ENCODE measurements around the gene HNRNPM. TPM values are rescaled to one million over a fixed set of nuclear protein-coding genes. Genes with fewer than 3 reads are reported as not detected.

Gene HNRNPM
- total and polyA plus RNA-seq, 3 donors from 2014 or later, result 164 to 198 (median 177) TPM

DNA sequence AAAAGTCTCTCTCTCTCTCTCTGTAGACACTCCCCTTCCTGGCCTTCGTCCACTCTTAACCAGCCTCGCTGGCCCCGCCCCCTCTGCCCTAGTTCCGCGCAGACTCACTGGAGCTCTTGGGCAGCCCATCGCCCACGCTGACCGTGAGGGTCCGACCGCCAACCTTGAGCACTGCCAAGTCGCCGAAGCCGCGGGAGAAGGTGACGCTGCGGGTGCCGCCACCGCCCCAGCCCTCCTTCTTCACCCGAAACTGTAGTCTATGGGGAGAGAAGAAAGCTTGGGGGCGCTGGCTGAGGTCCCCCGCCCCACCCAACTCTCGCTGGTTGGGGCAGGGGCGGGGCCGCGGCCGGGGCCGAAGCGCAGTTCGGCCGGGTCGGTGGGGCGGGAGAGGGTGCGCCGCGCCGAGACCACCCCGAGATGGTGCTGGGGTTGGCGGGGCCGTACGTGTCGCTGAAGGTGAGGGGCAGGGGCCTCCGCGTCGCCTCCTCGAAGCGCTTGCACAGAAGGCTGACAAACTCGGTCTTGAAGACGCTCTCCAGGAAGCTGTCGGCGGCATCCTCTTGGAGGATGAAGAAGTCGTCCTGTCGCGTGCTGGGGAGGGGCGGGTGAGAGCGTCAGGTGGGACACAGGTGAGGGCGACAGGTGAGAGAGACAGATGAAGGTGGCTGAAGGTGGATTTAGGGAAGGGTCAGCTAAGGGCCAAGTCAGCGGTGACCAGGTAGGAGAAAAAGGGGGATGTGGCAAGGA lies 81.7 kb downstream of the HNRNPM start:
- TF ChIP-seq, protein P1, sequence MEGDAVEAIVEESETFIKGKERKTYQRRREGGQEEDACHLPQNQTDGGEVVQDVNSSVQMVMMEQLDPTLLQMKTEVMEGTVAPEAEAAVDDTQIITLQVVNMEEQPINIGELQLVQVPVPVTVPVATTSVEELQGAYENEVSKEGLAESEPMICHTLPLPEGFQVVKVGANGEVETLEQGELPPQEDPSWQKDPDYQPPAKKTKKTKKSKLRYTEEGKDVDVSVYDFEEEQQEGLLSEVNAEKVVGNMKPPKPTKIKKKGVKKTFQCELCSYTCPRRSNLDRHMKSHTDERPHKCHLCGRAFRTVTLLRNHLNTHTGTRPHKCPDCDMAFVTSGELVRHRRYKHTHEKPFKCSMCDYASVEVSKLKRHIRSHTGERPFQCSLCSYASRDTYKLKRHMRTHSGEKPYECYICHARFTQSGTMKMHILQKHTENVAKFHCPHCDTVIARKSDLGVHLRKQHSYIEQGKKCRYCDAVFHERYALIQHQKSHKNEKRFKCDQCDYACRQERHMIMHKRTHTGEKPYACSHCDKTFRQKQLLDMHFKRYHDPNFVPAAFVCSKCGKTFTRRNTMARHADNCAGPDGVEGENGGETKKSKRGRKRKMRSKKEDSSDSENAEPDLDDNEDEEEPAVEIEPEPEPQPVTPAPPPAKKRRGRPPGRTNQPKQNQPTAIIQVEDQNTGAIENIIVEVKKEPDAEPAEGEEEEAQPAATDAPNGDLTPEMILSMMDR (IDR thresholded peaks at IDR 0.05), result no peak
- TF ChIP-seq POLR2A (IDR thresholded peaks at IDR 0.05), result no peak
- peak; percentile 95 for DNase-seq
- WGBS, 2 donors, result 10 to 12% methylated on average over 15 to 57 of the region's 57 CpGs
- H3K27me3 ChIP-seq, result no peaks in the 10 kb centered on the region
- no peaks in the 10 kb centered on the region for H3K36me3 ChIP-seq (ENCODE audit: low read depth, missing control alignments)
- H3K27ac ChIP-seq, result peak overlapping the region; percentile 75 to 91
- peaks cover 6% of the 10 kb centered on the region for H3K4me1 ChIP-seq
- intact Hi-C loops (cut with DNase I; ENCODE audit: low total_unique reads), result no loop called here
- H3K4me3 ChIP-seq, result peak overlapping the region; percentile 71 to 74
- H3K9me3 ChIP-seq, result no peaks in the 10 kb centered on the region

DNA sequence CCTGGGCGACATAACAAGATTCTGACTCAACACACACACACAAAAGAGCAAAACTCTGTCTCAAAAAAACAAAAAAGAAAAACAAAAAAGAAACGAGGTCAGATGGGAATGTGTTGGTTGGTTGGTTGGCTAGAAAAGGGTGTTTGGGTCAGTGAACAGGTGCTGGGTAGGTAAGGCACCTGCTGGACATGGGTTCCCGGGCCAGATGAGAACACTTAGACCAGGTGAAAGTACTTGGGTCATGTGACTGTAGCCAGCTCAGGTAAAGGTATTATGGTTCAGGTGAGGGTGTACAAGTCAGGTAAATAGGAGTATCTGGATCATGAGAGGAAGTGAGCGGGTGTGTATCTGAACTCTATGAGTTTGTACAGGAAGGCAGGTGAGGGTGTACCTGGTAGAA lies 83.7 kb downstream of the HNRNPM start:
- no peak for TF ChIP-seq POLR2A (IDR thresholded peaks at IDR 0.05)
- TF ChIP-seq, protein P1 (IDR thresholded peaks at IDR 0.05), result no peak
- no peak for DNase-seq
- Histone ChIP-seq H3K9me3 (no peaks in the 10 kb centered on the region), H3K27ac (no peak overlapping the region), H3K36me3 (ENCODE audit: low read depth, missing control alignments) (no peaks in the 10 kb centered on the region), H3K4me3 (no peak overlapping the region), H3K27me3 (no peaks in the 10 kb centered on the region), H3K4me1 (peaks cover 6% of the 10 kb centered on the region)
- intact Hi-C loops (cut with DNase I; ENCODE audit: low total_unique reads), result no loop called here
- 62 to 65% methylated on average over 4 of the region's 4 CpGs for WGBS, 2 donors

DNA sequence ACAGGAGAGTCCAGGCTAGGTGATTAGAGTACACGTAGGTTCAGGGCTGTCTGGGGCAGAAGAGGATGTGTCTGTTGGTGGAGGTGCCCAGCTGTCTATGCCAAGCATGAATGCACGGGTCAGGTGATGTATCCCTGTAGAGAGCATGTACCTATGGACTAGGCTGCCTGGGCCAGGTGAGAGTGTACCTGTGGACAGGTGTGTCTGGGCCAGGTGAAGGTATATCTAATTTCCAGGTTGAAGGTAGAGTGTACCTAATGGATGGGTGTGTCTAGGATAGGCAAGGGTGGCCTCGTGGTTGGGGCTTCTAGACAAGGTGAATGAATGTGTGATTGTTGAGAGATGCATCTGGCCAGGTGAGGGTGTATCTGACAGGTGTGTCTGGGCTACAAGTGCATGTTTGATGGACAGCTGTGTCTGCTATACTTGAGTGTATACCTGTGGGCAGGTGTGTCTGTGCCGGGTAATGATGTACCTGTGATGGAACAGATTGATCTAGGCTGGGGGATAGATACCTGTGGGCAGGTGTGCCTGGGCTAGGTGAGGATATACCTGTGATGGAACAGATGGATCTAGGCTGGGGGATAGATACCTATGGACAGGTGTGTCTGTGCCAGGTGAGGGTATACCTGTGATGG lies 84.7 kb downstream of the HNRNPM start:
- Histone ChIP-seq H3K27ac (no peak overlapping the region), H3K9me3 (no peaks in the 10 kb centered on the region), H3K27me3 (no peaks in the 10 kb centered on the region), H3K36me3 (ENCODE audit: low read depth, missing control alignments) (no peaks in the 10 kb centered on the region), H3K4me1 (peaks cover 6% of the 10 kb centered on the region), H3K4me3 (no peak overlapping the region)
- TF ChIP-seq, protein P1 (IDR thresholded peaks at IDR 0.05), result no peak
- no peak for TF ChIP-seq POLR2A (IDR thresholded peaks at IDR 0.05)
- WGBS, 2 donors, result 83 to 97% methylated on average over 4 of the region's 4 CpGs
- intact Hi-C loops (cut with DNase I; ENCODE audit: low total_unique reads), result no loop called here
- DNase-seq, result no peak

DNA sequence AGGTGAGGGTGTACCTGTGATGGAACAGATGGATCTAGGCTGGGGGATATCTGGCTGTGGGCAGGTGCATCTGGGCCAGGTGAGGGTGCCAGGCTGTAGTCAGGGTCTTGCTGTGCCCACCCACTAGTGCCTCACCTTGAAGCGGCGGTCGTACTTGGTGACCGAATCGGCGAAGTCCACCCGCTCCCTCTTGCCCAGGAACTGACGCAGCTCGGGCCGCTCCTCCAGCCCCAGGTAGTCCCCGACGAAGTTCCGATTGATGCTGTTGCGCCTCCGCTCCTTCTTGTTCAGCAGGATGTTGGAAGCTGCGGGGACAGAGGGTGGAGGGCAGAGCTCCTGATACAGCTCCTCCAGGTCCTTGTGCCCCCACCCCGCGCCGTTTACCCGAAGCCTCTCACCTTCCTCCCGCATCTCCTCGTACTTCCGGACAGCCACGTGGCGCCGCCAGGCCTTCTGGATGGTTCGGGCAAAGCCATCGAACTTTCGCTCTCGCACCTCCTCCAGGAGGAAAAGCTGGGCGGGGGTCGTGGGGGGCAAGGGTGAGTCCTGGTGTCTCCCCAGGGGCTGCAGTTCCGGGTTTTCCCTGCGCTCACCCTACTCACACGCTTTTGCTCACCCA lies 85.4 kb downstream of the HNRNPM start:
- no peak for DNase-seq
- intact Hi-C loops (cut with DNase I; ENCODE audit: low total_unique reads), result no loop called here
- 78 to 89% methylated on average over 35 of the region's 35 CpGs for WGBS, 2 donors

More for the DNA sequence above, 85.4 kb downstream of the HNRNPM start:
- Histone ChIP-seq H3K36me3 (ENCODE audit: low read depth, missing control alignments) (no peaks in the 10 kb centered on the region), H3K4me3 (no peak overlapping the region), H3K9me3 (no peaks in the 10 kb centered on the region), H3K27ac (no peak overlapping the region), H3K4me1 (peaks cover 6% of the 10 kb centered on the region), H3K27me3 (no peaks in the 10 kb centered on the region)
- TF ChIP-seq, protein P1 (IDR thresholded peaks at IDR 0.05), result no peak

Measured in testis (tissue), 3 donors.